ENCODE measurements around the gene CCDC33. TPM values are rescaled to one million over a fixed set of nuclear protein-coding genes. Genes with fewer than 3 reads are reported as not detected.

The CCDC33 gene
- total RNA-seq, 1 experiment from 2014 or later: not detected

GRCh38 chr15:74334127-74334526 is 98.0 kb downstream of the CCDC33 start:
- intact Hi-C loops (cut with micrococcal nuclease; ENCODE audit: unreplicated experiment): no loop called here
- no peak overlapping the region for H3K27ac Mint-ChIP-seq (ENCODE audit: unreplicated experiment)
- no TSS peak for BruUV-seq (replicated peaks)
- no peak overlapping the region for H3K4me3 Mint-ChIP-seq (ENCODE audit: unreplicated experiment)
- ChIA-PET CTCF (no interaction called here), POLR2A (no interaction called here)
- no peaks in the 10 kb centered on the region for H3K4me1 Mint-ChIP-seq (ENCODE audit: low read depth, unreplicated experiment)
- Histone ChIP-seq H3K27me3 (replicated peaks; ENCODE audit: control insufficient read depth, insufficient read depth, low read length) (no peaks in the 10 kb centered on the region; the same call in 1 of the 2 replicates), H3K4me3 (ENCODE audit: low read depth, low read length) (no peak overlapping the region), H3K36me3 (ENCODE audit: control insufficient read depth, insufficient read depth, low read length) (no peaks in the 10 kb centered on the region), H3K4me1 (no peaks in the 10 kb centered on the region), H3K9me3 (no peaks in the 10 kb centered on the region)
- TF ChIP-seq CTCF (IDR thresholded peaks at IDR 0.05; ENCODE audit: insufficient read depth in 1 of 2, low read depth in 1 of 2, low read length in 1 of 2, severe bottlenecking in 1 of 2, unreplicated experiment in 1 of 2): no peak
- H3K9me3 Mint-ChIP-seq (ENCODE audit: unreplicated experiment): no peaks in the 10 kb centered on the region
- H3K36me3 Mint-ChIP-seq (ENCODE audit: insufficient read depth, unreplicated experiment): no peaks in the 10 kb centered on the region
- no peak for DNase-seq
- no peaks in the 10 kb centered on the region for H3K27me3 Mint-ChIP-seq (ENCODE audit: insufficient read depth, unreplicated experiment)

DNA sequence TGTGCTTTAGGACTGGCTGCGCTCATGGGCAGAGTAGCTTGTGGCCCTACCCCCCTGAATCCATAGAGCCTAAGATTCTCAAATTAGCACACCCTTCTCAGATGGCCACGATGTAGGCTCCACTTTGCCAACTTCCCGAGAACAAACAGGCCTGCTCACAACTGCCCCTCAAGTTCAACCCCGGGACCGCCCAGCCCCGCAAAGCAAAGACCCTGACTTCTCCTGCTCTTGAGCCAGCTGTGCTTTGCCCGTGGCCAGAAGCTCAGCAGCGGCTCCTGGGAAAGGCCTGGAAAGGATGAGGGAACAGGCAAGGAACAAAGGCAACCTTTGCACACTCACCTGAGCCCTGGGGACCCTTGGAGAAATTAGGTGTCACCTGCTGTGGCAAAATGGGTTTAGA is 99.3 kb downstream of the CCDC33 start:
- Mint-ChIP-seq H3K36me3 (ENCODE audit: insufficient read depth, unreplicated experiment) (no peaks in the 10 kb centered on the region), H3K9me3 (ENCODE audit: unreplicated experiment) (no peaks in the 10 kb centered on the region), H3K27ac (ENCODE audit: unreplicated experiment) (no peak overlapping the region), H3K4me1 (ENCODE audit: low read depth, unreplicated experiment) (no peaks in the 10 kb centered on the region), H3K4me3 (ENCODE audit: unreplicated experiment) (no peak overlapping the region), H3K27me3 (ENCODE audit: insufficient read depth, unreplicated experiment) (no peaks in the 10 kb centered on the region)
- DNase-seq: no peak
- CTCF ChIA-PET: no interaction called here
- POLR2A ChIA-PET: no interaction called here
- Histone ChIP-seq H3K36me3 (ENCODE audit: control insufficient read depth, insufficient read depth, low read length) (no peaks in the 10 kb centered on the region), H3K27me3 (replicated peaks; ENCODE audit: control insufficient read depth, insufficient read depth, low read length) (no peaks in the 10 kb centered on the region; the same call in 1 of the 2 replicates), H3K9me3 (no peaks in the 10 kb centered on the region), H3K4me3 (ENCODE audit: low read depth, low read length) (no peak overlapping the region), H3K4me1 (0 out of 2 replicates have a peak, but pooled peaks cover 7% of the 10 kb centered on the region)
- intact Hi-C loops (cut with micrococcal nuclease; ENCODE audit: unreplicated experiment): no loop called here
- no TSS peak for BruUV-seq (replicated peaks)
- no peak for TF ChIP-seq CTCF (IDR thresholded peaks at IDR 0.05; ENCODE audit: insufficient read depth in 1 of 2, low read depth in 1 of 2, low read length in 1 of 2, severe bottlenecking in 1 of 2, unreplicated experiment in 1 of 2)

DNA sequence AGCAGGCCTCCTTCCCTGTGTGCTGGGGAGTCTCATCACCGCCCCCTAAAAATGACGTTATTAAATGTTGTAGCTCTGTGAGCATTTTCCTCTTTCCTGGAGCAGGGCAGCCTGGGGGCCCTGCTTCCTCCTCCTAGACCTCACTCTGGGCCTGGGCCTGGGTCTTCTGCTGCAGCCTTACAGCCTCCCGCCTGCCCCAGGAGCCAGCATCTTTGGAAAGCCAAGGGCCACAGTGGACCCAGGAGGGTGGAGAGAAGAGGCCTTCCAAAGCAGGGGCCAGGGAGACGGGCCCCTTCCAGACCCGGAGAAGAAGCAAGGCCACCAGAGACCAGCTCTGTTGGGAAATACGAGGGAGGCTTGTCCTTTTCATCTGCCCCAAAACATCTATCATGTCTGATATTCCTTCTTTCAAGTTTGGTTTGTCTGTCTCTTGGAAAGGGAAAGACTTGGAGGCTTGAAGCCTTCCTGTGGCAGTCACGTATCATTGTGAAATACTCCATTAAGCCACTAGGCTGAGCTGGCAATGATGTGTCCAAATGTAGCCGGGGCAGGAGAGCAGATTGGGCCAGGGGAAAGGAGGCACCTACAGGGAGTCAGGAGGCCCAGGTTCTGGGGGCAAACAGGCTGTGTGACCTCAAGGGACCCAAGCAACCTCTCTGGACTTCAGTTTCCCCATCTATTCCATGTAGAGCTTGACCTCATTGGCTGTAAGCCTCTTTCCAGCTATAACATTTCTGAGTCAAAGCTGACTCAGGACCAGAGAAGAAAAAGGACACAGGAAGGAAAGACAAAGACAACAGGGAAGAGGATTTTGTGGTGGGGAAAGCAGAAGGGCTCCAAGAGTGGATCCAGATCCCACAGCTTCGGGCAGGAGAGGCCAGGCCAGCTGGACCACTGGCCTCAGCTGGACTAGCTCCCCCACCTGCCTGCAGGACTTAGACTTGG is 100.2 kb downstream of the CCDC33 start:
- DNase-seq: no peak
- Histone ChIP-seq H3K4me3 (ENCODE audit: low read depth, low read length) (no peak overlapping the region), H3K9me3 (no peaks in the 10 kb centered on the region), H3K4me1 (0 out of 2 replicates have a peak, but pooled peaks cover 7% of the 10 kb centered on the region), H3K27me3 (replicated peaks; ENCODE audit: control insufficient read depth, insufficient read depth, low read length) (no peaks in the 10 kb centered on the region), H3K36me3 (ENCODE audit: control insufficient read depth, insufficient read depth, low read length) (no peaks in the 10 kb centered on the region)
- no peaks in the 10 kb centered on the region for H3K36me3 Mint-ChIP-seq (ENCODE audit: insufficient read depth, unreplicated experiment)
- H3K9me3 Mint-ChIP-seq (ENCODE audit: unreplicated experiment): no peaks in the 10 kb centered on the region
- intact Hi-C loops (cut with micrococcal nuclease; ENCODE audit: unreplicated experiment): no loop called here
- no peak overlapping the region for H3K27ac Mint-ChIP-seq (ENCODE audit: unreplicated experiment)
- no peaks in the 10 kb centered on the region for H3K4me1 Mint-ChIP-seq (ENCODE audit: low read depth, unreplicated experiment)
- no peak for TF ChIP-seq CTCF (IDR thresholded peaks at IDR 0.05; ENCODE audit: insufficient read depth in 1 of 2, low read depth in 1 of 2, low read length in 1 of 2, severe bottlenecking in 1 of 2, unreplicated experiment in 1 of 2)
- CTCF ChIA-PET: no interaction called here
- POLR2A ChIA-PET: no interaction called here
- no peaks in the 10 kb centered on the region for H3K27me3 Mint-ChIP-seq (ENCODE audit: insufficient read depth, unreplicated experiment)
- H3K4me3 Mint-ChIP-seq (ENCODE audit: unreplicated experiment): no peak overlapping the region
- BruUV-seq (replicated peaks): no TSS peak
